Myocyte (in vitro differentiated cells): ENCODE results near the gene ZSCAN21. TPM values are rescaled to one million over a fixed set of nuclear protein-coding genes. Genes with fewer than 3 reads are reported as not detected.

Experiments
- DNase-seq: peaks from one replicate; pipeline ENCODE4 v3.0.0-alpha.2; 2012; ENCODE audit warnings: low read depth
- total RNA-seq: library from RNA; depleted of rRNA; stranded (reverse); fragments of >200 nt; gene quantifications from 2 replicates; pipeline ENCODE4 v1.2.3, GENCODE V29; 2014

ZSCAN21 gene
- total RNA-seq, 1 donor from 2014 or later = 25.2 TPM

DNA sequence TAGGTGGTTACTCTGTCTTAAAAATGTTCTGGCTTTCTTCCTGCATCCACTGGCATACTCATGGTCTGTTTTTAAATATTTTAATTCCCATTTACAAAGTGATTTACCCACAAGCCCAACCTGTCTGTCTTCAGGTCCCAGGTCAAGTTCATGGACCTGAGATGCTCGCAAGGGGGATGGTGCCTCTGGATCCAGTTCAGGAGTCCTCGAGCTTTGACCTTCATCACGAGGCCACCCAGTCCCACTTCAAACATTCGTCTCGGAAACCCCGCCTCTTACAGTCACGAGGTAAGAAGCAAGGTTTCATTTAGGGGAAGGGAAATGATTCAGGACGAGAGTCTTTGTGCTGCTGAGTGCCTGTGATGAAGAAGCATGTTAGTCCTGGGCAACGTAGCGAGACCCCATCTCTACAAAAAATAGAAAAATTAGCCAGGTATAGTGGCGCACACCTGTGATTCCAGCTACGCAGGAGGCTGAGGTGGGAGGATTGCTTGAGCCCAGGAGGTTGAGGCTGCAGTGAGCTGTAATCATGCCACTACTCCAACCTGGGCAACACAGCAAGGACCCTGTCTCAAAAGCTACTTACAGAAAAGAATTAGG lies 25.5 kb upstream of the ZSCAN21 start:
- no peak for DNase-seq

DNA sequence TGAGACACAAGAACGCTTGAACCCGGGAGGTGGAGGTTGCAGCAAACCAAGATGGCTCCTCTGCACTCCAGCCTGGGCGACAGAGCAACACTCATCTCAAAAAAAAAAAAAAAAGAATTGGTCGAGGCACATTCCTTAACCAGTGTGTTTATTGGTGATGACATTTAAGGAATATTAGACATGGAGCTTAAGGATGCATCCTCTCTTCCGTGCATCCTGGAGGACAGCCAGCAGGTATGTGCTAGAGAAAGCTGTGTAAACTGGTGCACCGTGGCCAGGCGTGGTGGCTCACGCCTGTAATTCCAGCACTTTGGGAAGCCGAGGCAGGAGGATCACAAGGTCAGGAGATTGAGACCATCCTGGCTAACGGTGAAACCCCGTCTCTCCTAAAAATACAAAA lies 22.4 kb upstream of the ZSCAN21 start:
- DNase-seq = no peak

DNA sequence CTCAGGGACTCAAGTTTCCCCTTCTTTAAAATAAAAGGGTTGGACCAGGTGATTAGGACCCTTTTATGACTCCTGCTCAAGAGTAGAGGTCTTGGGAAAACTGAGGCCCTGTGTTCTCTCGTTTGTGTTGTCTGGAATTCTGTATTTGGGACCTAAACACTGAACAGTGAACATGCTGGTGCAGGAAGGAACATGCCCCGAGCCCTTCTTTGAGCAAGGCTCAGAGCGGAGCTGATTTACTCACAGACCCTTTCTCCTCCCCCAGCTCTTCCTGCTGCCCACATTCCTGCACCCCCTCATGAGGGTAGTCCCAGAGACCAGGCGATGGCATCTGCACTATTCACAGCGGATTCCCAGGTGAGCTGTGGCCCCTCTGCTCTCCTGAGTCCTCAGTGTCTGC lies 20.0 kb upstream of the ZSCAN21 start:
- DNase-seq = no peak

DNA sequence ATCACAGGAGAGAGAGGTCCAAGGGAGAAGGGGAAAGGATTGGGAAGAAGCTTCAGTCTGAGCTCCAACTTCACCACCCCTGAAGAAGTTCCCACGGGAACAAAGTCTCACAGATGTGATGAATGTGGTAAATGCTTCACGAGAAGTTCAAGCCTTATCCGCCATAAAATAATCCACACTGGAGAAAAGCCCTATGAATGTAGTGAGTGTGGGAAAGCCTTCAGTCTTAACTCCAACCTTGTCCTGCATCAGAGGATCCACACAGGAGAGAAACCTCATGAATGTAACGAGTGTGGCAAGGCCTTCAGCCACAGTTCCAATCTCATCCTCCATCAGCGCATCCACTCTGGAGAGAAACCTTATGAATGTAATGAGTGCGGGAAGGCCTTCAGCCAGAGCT lies 16.0 kb upstream of the ZSCAN21 start:
- no peak for DNase-seq

DNA sequence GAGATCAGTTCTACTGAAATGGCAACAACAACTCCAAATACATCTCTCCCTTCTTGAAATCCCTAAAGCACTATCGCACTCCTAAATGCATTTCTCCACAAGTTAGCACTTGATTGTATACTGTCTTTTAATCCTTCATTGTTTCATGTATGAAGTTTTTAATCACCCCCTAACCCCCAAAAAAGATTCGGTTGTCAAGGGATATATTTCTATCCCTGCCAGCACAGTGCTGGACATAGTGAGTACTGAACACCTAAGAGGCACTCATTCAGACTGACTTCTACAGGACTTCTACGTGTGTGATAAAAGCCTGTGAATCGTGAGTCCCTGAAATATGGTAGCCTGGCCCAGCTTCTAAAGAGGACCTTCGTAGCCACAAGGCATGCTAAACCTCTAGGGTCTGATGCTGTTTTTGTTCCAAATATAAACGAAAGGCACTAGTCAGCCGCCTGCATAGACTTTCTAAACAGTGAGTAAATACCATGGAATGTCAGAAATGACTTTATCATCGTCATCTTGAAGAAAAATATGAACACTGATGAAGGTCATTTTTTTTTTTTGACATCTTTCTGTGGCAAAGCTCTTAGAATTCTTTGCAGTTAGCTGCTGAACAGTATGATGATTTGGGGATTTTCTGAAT lies 14.6 kb upstream of the ZSCAN21 start:
- peak; percentile 83 for DNase-seq

DNA sequence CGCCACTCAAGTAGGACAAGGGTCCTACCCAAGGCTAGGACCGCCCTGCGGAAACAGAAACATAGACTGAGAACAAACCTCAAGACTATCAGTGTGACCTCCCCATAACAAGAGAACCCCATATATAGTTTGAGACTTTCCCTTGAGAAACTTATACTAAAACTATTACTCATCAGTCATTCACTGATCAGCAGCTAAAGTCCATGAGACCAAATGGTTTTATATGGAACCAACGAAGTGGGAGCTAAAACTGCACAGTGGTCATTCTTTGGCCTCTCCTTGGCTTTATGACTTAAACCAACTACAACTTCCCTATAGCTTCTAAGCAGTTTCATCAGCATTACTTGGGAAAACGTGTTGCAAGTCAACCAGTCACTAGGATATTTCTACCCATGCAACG lies 13.7 kb upstream of the ZSCAN21 start:
- no peak for DNase-seq

DNA sequence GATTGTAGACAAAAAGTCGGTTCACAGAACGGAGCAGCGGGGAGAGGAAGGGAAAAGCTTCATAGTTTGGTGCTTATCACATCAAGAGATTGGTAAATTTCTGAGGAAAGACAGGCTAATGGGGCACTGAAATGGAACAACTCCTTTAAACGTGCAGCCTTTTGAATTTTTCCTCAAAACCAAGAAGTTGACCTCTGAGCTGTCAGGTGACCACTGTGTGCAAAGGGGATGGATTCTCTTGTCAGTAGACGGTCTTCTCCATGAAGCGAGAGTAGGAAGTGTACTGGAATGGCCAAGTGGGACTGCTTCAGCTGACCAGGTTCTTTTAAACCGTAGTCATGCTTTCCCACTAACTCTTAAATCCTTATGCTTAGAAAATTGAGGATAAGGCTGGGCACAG lies 11.2 kb upstream of the ZSCAN21 start:
- no peak for DNase-seq

DNA sequence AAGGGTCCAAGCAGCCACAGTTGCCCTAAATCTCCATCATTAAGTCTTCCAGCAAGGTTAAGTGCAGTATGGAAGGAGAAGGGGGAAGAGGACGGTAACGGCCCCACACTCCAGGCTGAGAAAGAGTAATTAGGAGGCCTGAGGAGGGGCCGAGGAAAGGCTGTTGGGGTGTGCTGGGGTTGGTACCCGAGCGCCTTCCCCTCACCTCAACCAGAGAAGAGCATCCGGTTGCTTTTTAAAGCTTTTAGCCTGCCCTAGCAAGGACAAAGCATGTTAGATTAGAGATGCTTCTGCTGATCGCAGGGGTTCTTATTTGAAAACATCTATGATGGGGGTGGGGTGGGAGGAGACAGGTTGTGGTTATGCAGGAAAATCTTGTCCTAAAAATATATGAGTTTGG lies 9.0 kb upstream of the ZSCAN21 start:
- no peak for DNase-seq

DNA sequence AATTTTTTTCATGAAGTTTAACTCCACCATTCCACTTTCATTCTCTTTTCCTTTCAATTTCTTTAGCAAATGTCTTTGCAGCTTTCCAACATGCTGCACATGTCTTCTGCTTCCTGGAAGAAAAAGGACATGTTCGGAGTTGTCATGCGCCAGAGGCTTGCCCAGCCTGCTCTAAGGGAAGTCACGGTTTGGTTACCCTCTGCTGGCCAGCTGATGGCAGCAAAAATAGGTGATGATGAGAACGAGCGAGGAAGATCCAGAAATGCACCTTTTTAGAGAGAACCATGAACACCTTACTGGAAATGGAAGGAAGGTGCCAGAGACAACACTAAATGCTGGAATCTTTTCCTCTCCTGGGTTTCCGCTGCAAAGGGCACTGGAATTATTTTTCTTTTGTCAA lies 4.9 kb upstream of the ZSCAN21 start:
- DNase-seq = no peak

DNA sequence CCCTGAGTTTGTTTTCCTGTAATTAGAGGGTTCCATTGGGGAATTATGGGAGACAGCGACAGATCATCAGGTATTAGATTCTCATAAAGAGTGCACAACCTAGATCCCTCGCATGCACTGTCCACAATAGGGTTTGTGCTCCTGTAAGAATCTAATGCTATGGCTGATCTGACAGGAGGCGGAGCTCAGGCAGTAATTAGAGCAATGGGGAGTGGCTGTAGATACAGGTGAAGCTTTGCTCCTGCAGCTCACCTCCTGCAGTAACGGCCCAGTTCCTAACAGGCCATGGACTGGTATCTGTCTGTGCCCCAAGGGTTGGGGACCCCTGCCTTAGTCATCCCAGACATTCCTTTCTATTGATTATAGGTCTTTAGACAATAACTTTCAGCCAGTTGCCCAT lies 894 bp upstream of the ZSCAN21 start:
- DNase-seq = no peak

DNA sequence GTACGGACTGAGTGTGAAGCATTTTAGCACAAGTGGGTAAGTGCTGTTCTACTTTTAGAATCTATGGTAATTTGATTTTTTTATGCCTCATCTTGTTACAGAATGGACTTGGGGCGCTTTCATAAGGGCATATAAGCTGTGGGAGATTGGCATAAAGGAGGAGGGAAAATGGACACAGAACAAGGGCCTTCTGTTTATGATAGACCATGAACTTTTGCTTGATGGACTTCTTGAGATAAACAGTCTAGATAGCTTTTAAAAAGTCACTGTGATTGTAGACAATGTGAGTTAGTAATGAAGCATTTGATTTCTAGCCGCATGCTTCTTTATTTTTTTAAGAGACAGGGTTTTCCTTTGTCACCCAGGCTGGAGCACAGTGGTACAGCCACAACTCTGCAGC lies 2.0 kb downstream of the ZSCAN21 start:
- DNase-seq = no peak

DNA sequence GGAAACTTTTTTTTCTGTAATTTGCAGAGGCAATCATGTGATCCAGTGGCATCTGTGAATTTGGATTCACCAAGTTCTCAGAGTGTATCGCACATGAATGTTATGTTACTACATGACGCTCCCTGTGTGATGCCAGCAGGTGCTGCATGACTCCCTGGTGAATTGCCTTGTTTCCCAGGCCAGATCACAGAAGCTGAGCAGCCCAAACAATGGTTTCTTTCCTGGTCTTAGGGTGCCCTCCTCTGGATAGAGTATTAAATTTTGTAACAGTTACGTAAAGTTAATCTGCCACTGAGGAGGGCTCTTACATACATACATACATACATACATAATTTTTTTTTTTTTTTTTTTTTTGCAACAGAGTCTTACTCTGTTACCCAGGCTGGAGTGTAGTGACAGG lies 3.6 kb downstream of the ZSCAN21 start:
- DNase-seq = peak; percentile 98

DNA sequence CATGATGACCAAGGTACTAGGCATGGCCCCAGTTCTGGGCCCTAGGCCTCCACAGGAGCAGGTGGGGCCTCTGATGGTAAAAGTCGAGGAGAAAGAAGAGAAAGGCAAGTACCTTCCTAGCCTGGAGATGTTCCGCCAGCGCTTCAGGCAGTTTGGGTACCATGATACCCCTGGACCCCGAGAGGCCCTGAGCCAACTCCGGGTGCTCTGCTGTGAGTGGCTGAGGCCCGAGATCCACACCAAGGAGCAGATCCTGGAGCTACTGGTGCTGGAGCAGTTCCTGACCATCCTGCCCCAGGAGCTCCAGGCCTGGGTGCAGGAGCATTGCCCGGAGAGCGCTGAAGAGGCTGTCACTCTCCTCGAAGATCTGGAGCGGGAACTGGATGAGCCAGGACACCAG lies 7.4 kb downstream of the ZSCAN21 start:
- no peak for DNase-seq

DNA sequence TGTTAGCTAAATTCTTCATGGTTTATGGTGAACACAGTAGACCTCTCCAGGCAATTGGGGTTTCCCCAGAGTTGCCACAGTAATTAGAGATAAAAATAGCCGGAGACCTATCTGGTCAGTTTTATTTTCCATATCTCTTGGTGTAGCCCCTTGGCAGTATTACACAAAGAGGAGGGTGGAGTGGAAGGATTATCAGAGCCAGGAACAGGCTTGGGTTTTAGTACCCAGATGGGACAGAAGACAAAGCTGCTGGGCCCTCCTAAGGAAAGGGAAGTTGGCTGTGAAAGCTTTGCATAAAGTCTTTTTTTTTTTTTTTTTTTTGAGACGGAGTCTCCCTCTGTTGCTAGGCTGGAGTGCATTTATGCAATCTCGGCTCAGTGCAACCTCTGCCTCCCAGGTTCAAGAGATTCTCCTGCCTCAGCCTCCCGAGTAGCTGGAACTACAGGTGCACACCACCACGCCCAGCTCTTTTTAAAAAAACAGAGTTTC lies 9.7 kb downstream of the ZSCAN21 start:
- DNase-seq = no peak

DNA sequence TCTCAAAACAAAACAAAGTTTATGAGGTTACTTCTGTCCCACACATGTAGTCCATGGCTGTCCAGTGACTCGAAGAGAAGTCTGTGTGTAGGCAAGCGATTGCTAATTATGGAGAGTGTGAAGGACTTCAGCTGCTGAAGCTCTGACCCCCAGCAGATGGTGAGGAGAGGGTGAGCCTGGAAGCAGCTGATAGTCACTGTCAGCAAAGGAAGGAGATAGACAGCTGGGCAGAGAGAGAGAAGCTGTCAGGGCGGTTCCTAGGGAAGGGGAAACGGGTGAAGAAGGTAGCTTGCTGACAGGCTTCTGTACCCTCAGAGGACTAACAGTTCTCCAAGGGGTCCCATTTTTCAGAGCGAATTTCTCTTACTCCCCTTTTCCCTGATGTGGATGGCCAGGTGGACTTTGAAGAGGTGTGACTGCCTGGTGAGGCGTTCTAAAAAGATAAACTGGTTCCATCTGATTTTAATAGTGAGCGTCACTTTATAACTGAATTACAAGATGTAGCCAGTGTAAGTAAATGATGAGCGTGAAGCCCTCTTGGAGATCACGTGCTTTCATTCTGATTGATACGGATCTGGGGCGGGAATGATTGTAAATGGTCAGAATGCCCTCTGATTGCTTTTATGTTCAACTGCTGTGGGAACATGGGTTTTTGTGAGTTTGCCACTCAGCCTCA lies 12.1 kb downstream of the ZSCAN21 start:
- peak; percentile 95 for DNase-seq

DNA sequence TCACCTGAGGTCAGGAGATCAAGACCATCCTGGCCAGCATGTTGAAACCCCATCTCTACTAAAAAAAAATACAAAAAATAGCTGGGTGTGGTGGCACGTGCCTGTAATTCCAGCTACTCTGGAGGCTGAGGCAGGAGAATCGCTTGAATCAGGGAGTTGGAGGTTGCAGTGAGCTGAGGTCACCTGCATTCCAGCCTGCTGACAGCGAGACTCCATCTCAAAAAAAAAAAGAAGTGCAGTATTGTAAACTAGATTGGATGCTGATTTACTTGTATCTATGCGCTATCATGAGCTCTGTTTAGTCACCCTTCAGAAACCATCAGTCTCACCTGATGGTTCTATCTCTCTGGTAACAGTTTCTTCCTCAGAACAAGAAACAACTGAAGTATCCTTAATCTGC lies 13.8 kb downstream of the ZSCAN21 start:
- DNase-seq = no peak

DNA sequence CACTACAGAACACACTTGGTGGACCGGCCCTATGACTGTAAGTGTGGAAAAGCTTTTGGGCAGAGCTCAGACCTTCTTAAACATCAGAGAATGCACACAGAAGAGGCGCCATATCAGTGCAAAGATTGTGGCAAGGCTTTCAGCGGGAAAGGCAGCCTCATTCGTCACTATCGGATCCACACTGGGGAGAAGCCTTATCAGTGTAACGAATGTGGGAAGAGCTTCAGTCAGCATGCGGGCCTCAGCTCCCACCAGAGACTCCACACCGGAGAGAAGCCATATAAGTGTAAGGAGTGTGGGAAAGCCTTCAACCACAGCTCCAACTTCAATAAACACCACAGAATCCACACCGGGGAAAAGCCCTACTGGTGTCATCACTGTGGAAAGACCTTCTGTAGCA lies 14.6 kb downstream of the ZSCAN21 start:
- DNase-seq = no peak

DNA sequence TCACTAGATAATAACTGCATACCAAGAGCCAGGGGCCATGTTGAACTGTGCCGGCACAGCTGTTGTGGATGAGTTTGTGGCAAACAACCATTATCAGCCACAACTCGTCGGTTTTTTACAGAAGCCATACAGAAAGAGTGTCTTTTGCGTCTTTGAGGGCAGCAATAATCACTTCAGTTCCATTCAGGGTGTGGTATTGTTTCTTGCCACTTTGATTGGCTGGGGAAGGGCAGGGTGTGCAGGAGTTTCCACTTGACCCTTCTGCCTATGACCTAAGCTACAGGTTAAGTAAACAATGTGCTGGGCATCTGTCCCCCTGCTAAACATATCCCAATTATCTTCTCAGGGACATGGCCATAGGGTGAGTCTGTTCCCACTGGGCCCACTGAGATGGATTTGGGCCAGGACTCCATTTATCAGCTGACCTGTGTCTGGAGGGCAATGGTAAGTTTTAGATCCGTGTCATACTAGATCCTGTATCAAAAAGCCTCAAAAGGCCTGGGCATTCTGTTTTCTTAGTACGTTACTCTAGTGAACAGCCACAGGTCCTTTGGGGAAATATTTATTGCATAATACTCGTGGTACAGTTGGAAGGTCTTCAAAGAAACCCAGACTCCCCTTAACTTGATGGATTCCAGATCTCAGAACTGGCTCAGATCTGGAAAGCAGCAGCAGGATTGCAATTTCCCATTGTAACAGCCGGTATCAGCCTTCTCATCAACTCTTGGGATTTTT lies 16.0 kb downstream of the ZSCAN21 start:
- peak; percentile 71 for DNase-seq

DNA sequence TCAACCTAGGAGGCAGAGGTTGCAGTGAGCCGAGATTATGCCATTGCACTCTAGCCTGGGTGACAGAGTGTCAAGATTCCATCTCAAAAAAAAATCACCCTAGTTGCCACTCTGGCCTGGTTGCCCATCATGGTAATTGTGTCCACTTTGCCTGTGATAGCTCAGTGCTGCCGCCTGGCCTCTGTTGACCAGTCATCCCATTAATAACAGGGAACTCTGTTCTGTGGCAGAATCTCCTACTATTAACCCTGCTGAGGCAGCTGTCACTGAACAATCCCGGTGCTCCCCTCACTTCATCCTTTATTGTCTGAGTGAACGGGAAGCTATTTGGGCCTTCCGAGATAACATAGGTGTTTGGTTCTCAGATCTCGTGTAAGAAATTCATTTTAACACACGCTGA lies 17.4 kb downstream of the ZSCAN21 start:
- DNase-seq = peak; percentile 31

DNA sequence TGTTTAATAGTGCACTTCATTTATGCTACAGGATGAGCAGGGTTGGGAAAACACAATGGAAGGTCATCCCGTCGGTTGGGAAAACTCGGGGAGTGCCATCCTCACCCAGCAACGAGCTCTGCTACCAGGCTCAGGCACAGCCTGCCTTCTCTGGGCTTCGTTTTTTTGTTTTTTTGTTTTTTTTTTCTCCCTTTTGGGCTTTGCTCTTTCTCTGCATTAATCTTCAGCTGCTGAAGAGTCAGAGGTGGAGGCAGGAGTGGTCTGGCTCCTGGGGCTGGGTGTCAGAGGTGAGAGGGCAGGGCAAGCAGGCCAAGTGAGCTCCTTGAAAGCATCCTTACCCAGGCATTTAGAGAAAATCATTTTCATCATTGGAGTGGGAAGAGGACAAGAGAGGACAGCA lies 20.4 kb downstream of the ZSCAN21 start:
- no peak for DNase-seq

DNA sequence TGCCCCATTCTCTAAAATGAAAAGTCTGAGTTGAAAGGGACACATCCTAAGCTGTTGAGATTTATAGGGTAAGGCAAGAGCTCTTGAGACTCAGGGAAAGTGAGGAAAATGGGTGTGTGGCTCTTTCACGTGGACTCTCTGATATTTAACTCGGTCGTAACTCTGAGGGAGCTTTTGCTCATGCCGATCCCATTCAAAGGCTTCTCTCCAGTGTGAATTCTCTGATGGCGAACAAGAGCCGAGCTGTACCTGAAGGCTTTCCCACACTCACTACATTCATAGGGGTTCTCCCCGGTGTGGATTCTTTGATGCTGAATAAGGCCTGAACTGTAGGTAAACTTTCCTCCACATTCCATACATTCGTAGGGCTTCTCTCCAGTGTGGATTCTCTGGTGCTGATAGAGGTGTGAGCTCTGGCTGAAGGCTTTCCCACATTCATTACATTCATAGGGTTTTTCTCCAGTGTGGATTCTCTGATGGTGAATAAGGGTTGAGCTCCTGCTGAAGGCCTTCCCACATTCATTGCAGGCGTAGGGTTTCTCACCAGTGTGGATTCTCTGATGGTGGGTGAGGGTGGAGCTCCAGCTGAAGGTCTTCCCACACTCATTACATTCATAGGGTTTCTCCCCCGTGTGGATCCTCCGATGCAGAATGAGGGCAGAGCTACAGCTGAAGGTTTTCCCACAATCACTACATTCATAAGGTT lies 21.6 kb downstream of the ZSCAN21 start:
- DNase-seq = no peak

DNA sequence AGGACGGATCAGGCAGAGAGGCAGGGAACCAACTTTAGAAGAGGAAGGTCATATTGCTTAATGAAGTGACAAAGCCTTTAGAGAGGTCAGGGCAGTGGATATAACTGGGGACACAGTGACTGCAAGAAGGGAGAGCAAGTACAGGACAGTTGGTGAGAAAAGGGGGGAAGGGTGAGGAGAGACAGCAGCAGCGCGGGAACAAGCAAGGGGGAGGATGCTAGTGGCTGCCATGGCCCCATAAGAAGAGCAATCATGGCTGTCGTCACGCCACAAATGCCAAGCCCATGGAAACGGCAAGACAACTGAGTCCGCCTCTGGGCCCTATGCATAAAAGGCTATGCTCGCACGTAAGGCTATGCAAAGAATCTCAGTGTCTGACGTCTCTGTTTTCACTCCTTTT lies 22.9 kb downstream of the ZSCAN21 start:
- no peak for DNase-seq
